Activated naive CD4-positive, alpha-beta T cell treated with anti-CD3 and anti-CD28 coated beads, Interleukin-2, amount 50 U/mL, for 24 hours (primary cell): Measurements from ENCODE around the gene TMEM117.
"Not testable (repeated sequence)": the region's sequence is repeated elsewhere in the genome, so short reads cannot be mapped to it uniquely, and the experiment has no call there.

Experiments
- H3K27ac Mint-ChIP-seq: one replicate; pipeline ENCODE4 v1.8.0; 2021; ENCODE audit warnings: mild to moderate bottlenecking, mixed read lengths
- H3K27me3 Mint-ChIP-seq: one replicate; pipeline ENCODE4 v1.8.0; 2021; ENCODE audit warnings: mixed read lengths
- H3K36me3 Mint-ChIP-seq: one replicate; pipeline ENCODE4 v1.8.0; 2021; ENCODE audit warnings: mixed read lengths
- H3K4me1 Mint-ChIP-seq: one replicate; pipeline ENCODE4 v1.8.0; 2021; ENCODE audit warnings: mixed read lengths
- H3K4me3 Mint-ChIP-seq: one replicate; pipeline ENCODE4 v1.8.0; 2021; ENCODE audit warnings: mild to moderate bottlenecking, mixed read lengths
- H3K9me3 Mint-ChIP-seq: one replicate; pipeline ENCODE4 v1.8.0; 2021; ENCODE audit warnings: mixed read lengths

TMEM117 gene

GRCh38 chr12:43826681-43827080 is 9.2 kb upstream of the TMEM117 start:
- peaks cover 7% of the 10 kb centered on the region for H3K4me1 Mint-ChIP-seq
- no peak overlapping the region for H3K4me3 Mint-ChIP-seq
- H3K27ac Mint-ChIP-seq, result no peak overlapping the region
- H3K36me3 Mint-ChIP-seq, result no peaks in the 10 kb centered on the region
- H3K27me3 Mint-ChIP-seq, result no peaks in the 10 kb centered on the region
- H3K9me3 Mint-ChIP-seq, result no peaks in the 10 kb centered on the region

GRCh38 chr12:43827093-43827492 is 8.8 kb upstream of the TMEM117 start:
- H3K36me3 Mint-ChIP-seq, result no peaks in the 10 kb centered on the region
- no peaks in the 10 kb centered on the region for H3K9me3 Mint-ChIP-seq
- no peaks in the 10 kb centered on the region for H3K27me3 Mint-ChIP-seq
- no peak overlapping the region for H3K27ac Mint-ChIP-seq
- no peak overlapping the region for H3K4me3 Mint-ChIP-seq
- peaks cover 11% of the 10 kb centered on the region for H3K4me1 Mint-ChIP-seq

GRCh38 chr12:43832463-43833168 is 3.3 kb upstream of the TMEM117 start:
- Mint-ChIP-seq H3K36me3 (no peaks in the 10 kb centered on the region), H3K4me3 (peak overlapping the region; percentile 23)

GRCh38 chr12:43835264-43835655 is 621 bp upstream of the TMEM117 start:
- peak overlapping the region; percentile 84 for H3K4me3 Mint-ChIP-seq
- no peaks in the 10 kb centered on the region for H3K9me3 Mint-ChIP-seq
- no peaks in the 10 kb centered on the region for H3K36me3 Mint-ChIP-seq
- H3K4me1 Mint-ChIP-seq, result peaks cover 62% of the 10 kb centered on the region
- peak overlapping the region; percentile 74 for H3K27ac Mint-ChIP-seq
- H3K27me3 Mint-ChIP-seq, result no peaks in the 10 kb centered on the region

More at GRCh38 chr12:43832463-43833168, 3.3 kb upstream of the TMEM117 start:
- no peak overlapping the region for H3K27ac Mint-ChIP-seq
- H3K9me3 Mint-ChIP-seq, result no peaks in the 10 kb centered on the region
- H3K27me3 Mint-ChIP-seq, result no peaks in the 10 kb centered on the region
- peaks cover 47% of the 10 kb centered on the region for H3K4me1 Mint-ChIP-seq

- Mint-ChIP-seq H3K27ac (peak overlapping the region; percentile 55), H3K9me3 (no peaks in the 10 kb centered on the region), H3K36me3 (no peaks in the 10 kb centered on the region), H3K27me3 (no peaks in the 10 kb centered on the region), H3K4me1 (peaks cover 57% of the 10 kb centered on the region), H3K4me3 (peak overlapping the region; percentile 79)
These were observed 651 bp downstream of the TMEM117 start for GRCh38 chr12:43836475-43836989.

- Mint-ChIP-seq H3K4me1 (peaks cover 26% of the 10 kb centered on the region), H3K27ac (no peak overlapping the region), H3K9me3 (no peaks in the 10 kb centered on the region)
These were observed 4.5 kb downstream of the TMEM117 start for GRCh38 chr12:43840338-43840737.

GRCh38 chr12:43841253-43841652 is 5.4 kb downstream of the TMEM117 start:
- no peaks in the 10 kb centered on the region for H3K27me3 Mint-ChIP-seq
- H3K27ac Mint-ChIP-seq, result no peak overlapping the region
- H3K9me3 Mint-ChIP-seq, result no peaks in the 10 kb centered on the region
- no peak overlapping the region for H3K4me3 Mint-ChIP-seq
- H3K4me1 Mint-ChIP-seq, result peaks cover 24% of the 10 kb centered on the region
- H3K36me3 Mint-ChIP-seq, result peaks cover 4% of the 10 kb centered on the region

More at GRCh38 chr12:43840338-43840737, 4.5 kb downstream of the TMEM117 start:
- H3K4me3 Mint-ChIP-seq, result no peak overlapping the region
- H3K27me3 Mint-ChIP-seq, result no peaks in the 10 kb centered on the region
- H3K36me3 Mint-ChIP-seq, result no peaks in the 10 kb centered on the region

- H3K9me3 Mint-ChIP-seq, result peaks cover 6% of the 10 kb centered on the region
These were observed 6.4 kb downstream of the TMEM117 start for GRCh38 chr12:43842259-43842658.

GRCh38 chr12:43847425-43848225 is 11.7 kb downstream of the TMEM117 start:
- H3K4me1 Mint-ChIP-seq, H3K27me3 Mint-ChIP-seq, H3K27ac Mint-ChIP-seq, H3K4me3 Mint-ChIP-seq: not testable (repeated sequence)
- peaks cover 12% of the 10 kb centered on the region for H3K9me3 Mint-ChIP-seq
- H3K36me3 Mint-ChIP-seq, result peaks cover 20% of the 10 kb centered on the region

More at GRCh38 chr12:43842259-43842658, 6.4 kb downstream of the TMEM117 start:
- Mint-ChIP-seq H3K4me1 (peaks cover 15% of the 10 kb centered on the region), H3K4me3 (no peak overlapping the region), H3K27me3 (no peaks in the 10 kb centered on the region), H3K27ac (no peak overlapping the region), H3K36me3 (peaks cover 12% of the 10 kb centered on the region)

- H3K27me3 Mint-ChIP-seq, result no peaks in the 10 kb centered on the region
- H3K4me3 Mint-ChIP-seq, result no peak overlapping the region
- peaks cover 12% of the 10 kb centered on the region for H3K9me3 Mint-ChIP-seq
- H3K4me1 Mint-ChIP-seq, result no peaks in the 10 kb centered on the region
- H3K27ac Mint-ChIP-seq, result no peak overlapping the region
- H3K36me3 Mint-ChIP-seq, result peaks cover 20% of the 10 kb centered on the region
These were observed 12.3 kb downstream of the TMEM117 start for GRCh38 chr12:43848226-43848507.

- no peaks in the 10 kb centered on the region for H3K27me3 Mint-ChIP-seq
- peaks cover 12% of the 10 kb centered on the region for H3K9me3 Mint-ChIP-seq
- H3K4me1 Mint-ChIP-seq, result no peaks in the 10 kb centered on the region
- no peak overlapping the region for H3K27ac Mint-ChIP-seq
- peaks cover 20% of the 10 kb centered on the region for H3K36me3 Mint-ChIP-seq
- no peak overlapping the region for H3K4me3 Mint-ChIP-seq
These were observed 12.9 kb downstream of the TMEM117 start for GRCh38 chr12:43848786-43849185.

GRCh38 chr12:43852744-43853143 is 16.9 kb downstream of the TMEM117 start:
- peaks cover 2% of the 10 kb centered on the region for H3K36me3 Mint-ChIP-seq
- no peaks in the 10 kb centered on the region for H3K27me3 Mint-ChIP-seq
- no peak overlapping the region for H3K4me3 Mint-ChIP-seq
- H3K9me3 Mint-ChIP-seq, result peaks cover 2% of the 10 kb centered on the region
- peaks cover 3% of the 10 kb centered on the region for H3K4me1 Mint-ChIP-seq
- no peak overlapping the region for H3K27ac Mint-ChIP-seq

- H3K4me1 Mint-ChIP-seq, result peaks cover 3% of the 10 kb centered on the region
- no peak overlapping the region for H3K4me3 Mint-ChIP-seq
- no peak overlapping the region for H3K27ac Mint-ChIP-seq
- H3K36me3 Mint-ChIP-seq, result peaks cover 3% of the 10 kb centered on the region
- no peaks in the 10 kb centered on the region for H3K27me3 Mint-ChIP-seq
- no peaks in the 10 kb centered on the region for H3K9me3 Mint-ChIP-seq
These were observed 21.1 kb downstream of the TMEM117 start for GRCh38 chr12:43856972-43857371.

GRCh38 chr12:43858096-43858495 is 22.2 kb downstream of the TMEM117 start:
- H3K4me1 Mint-ChIP-seq, result peaks cover 3% of the 10 kb centered on the region
- no peaks in the 10 kb centered on the region for H3K27me3 Mint-ChIP-seq
- H3K4me3 Mint-ChIP-seq, result no peak overlapping the region
- peaks cover 3% of the 10 kb centered on the region for H3K36me3 Mint-ChIP-seq
- H3K27ac Mint-ChIP-seq, result no peak overlapping the region
- H3K9me3 Mint-ChIP-seq, result no peaks in the 10 kb centered on the region

- Mint-ChIP-seq H3K27me3 (no peaks in the 10 kb centered on the region), H3K4me3 (no peak overlapping the region), H3K4me1 (peaks cover 2% of the 10 kb centered on the region), H3K27ac (no peak overlapping the region), H3K9me3 (no peaks in the 10 kb centered on the region), H3K36me3 (peaks cover 3% of the 10 kb centered on the region)
These were observed 23.1 kb downstream of the TMEM117 start for GRCh38 chr12:43858991-43859390.
